ENCODE results near the gene ICAM1. TPM values are rescaled to one million over a fixed set of nuclear protein-coding genes. Genes with fewer than 3 reads are reported as not detected.
A peak's percentile ranks its signal among the peaks of the same experiment; 100 is the strongest.

Gene ICAM1
- total and polyA plus RNA-seq, 2 of the 13 experiments (the other 11 are each of a cell fraction or from before 2014, with no cell fraction given), result 37.9 to 98.4 TPM

- TF ChIP-seq, protein P1, sequence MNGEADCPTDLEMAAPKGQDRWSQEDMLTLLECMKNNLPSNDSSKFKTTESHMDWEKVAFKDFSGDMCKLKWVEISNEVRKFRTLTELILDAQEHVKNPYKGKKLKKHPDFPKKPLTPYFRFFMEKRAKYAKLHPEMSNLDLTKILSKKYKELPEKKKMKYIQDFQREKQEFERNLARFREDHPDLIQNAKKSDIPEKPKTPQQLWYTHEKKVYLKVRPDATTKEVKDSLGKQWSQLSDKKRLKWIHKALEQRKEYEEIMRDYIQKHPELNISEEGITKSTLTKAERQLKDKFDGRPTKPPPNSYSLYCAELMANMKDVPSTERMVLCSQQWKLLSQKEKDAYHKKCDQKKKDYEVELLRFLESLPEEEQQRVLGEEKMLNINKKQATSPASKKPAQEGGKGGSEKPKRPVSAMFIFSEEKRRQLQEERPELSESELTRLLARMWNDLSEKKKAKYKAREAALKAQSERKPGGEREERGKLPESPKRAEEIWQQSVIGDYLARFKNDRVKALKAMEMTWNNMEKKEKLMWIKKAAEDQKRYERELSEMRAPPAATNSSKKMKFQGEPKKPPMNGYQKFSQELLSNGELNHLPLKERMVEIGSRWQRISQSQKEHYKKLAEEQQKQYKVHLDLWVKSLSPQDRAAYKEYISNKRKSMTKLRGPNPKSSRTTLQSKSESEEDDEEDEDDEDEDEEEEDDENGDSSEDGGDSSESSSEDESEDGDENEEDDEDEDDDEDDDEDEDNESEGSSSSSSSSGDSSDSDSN (CRISPR knock-in tag; IDR thresholded peaks at IDR 0.05), result peak; percentile 36
- no peak for TF ChIP-seq RNF2 (conservative IDR thresholded peaks at IDR 0.05; ENCODE audit: low read depth)
- TF ChIP-seq NBN (conservative IDR thresholded peaks at IDR 0.05), result no peak
- no peak for TF ChIP-seq TEF (CRISPR knock-in tag; IDR thresholded peaks at IDR 0.05)
- peak; percentile 88 for TF ChIP-seq ARID4A (CRISPR knock-in tag; IDR thresholded peaks at IDR 0.05; ENCODE audit: borderline replicate concordance)
- TF ChIP-seq, protein P2, sequence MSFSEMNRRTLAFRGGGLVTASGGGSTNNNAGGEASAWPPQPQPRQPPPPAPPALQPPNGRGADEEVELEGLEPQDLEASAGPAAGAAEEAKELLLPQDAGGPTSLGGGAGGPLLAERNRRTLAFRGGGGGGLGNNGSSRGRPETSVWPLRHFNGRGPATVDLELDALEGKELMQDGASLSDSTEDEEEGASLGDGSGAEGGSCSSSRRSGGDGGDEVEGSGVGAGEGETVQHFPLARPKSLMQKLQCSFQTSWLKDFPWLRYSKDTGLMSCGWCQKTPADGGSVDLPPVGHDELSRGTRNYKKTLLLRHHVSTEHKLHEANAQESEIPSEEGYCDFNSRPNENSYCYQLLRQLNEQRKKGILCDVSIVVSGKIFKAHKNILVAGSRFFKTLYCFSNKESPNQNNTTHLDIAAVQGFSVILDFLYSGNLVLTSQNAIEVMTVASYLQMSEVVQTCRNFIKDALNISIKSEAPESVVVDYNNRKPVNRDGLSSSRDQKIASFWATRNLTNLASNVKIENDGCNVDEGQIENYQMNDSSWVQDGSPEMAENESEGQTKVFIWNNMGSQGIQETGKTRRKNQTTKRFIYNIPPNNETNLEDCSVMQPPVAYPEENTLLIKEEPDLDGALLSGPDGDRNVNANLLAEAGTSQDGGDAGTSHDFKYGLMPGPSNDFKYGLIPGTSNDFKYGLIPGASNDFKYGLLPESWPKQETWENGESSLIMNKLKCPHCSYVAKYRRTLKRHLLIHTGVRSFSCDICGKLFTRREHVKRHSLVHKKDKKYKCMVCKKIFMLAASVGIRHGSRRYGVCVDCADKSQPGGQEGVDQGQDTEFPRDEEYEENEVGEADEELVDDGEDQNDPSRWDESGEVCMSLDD (CRISPR knock-in tag; IDR thresholded peaks at IDR 0.05; ENCODE audit: borderline replicate concordance), result no peak
- TF ChIP-seq TAF15 (IDR thresholded peaks at IDR 0.05; ENCODE audit: low read depth, low read length, poor library complexity, severe bottlenecking), result peak; percentile 70
- TF ChIP-seq ZHX1 (CRISPR knock-in tag; IDR thresholded peaks at IDR 0.05; ENCODE audit: low read depth), result 0 out of 2 replicates have a peak, but pooled peaks have one; percentile 38
- TF ChIP-seq ZNF724P (CRISPR knock-in tag; IDR thresholded peaks at IDR 0.05; ENCODE audit: borderline replicate concordance), result no peak
- TF ChIP-seq, protein P3, sequence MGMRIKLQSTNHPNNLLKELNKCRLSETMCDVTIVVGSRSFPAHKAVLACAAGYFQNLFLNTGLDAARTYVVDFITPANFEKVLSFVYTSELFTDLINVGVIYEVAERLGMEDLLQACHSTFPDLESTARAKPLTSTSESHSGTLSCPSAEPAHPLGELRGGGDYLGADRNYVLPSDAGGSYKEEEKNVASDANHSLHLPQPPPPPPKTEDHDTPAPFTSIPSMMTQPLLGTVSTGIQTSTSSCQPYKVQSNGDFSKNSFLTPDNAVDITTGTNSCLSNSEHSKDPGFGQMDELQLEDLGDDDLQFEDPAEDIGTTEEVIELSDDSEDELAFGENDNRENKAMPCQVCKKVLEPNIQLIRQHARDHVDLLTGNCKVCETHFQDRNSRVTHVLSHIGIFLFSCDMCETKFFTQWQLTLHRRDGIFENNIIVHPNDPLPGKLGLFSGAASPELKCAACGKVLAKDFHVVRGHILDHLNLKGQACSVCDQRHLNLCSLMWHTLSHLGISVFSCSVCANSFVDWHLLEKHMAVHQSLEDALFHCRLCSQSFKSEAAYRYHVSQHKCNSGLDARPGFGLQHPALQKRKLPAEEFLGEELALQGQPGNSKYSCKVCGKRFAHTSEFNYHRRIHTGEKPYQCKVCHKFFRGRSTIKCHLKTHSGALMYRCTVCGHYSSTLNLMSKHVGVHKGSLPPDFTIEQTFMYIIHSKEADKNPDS (CRISPR knock-in tag; IDR thresholded peaks at IDR 0.05), result 0 out of 2 replicates have a peak, but pooled peaks have one; percentile 49
- TF ChIP-seq HNF4G (IDR thresholded peaks at IDR 0.05; ENCODE audit: borderline replicate concordance, low read depth, low read length), result no peak
- TF ChIP-seq HNF4G (CRISPR knock-in tag; IDR thresholded peaks at IDR 0.05; ENCODE audit: borderline replicate concordance, low read depth), result no peak; the same call in 1 of the 2 replicates
Measured at GRCh38 chr19:10334588-10335351, 63.9 kb downstream of the ICAM1 start (continued).

Measured in HepG2 (cell line).